ENCODE results near the gene HDAC6.
"Not testable (repeated sequence)": the region's sequence is repeated elsewhere in the genome, so short reads cannot be mapped to it uniquely, and the experiment has no call there.

The HDAC6 gene

GRCh38 chrX:48790477-48790876, 11.4 kb upstream of the HDAC6 start:
- no peak for DNase-seq

GRCh38 chrX:48791063-48791820, 10.6 kb upstream of the HDAC6 start:
- DNase-seq = no peak

GRCh38 chrX:48792219-48792618, 9.6 kb upstream of the HDAC6 start:
- DNase-seq = no peak

GRCh38 chrX:48793935-48794334, 7.9 kb upstream of the HDAC6 start:
- DNase-seq = no peak

- DNase-seq = no peak
Measured at GRCh38 chrX:48794340-48794910, 7.4 kb upstream of the HDAC6 start.

- DNase-seq = no peak
Measured at GRCh38 chrX:48794911-48795515, 6.9 kb upstream of the HDAC6 start.

GRCh38 chrX:48798318-48798717, 3.5 kb upstream of the HDAC6 start:
- DNase-seq = no peak

GRCh38 chrX:48800574-48801279, 1.1 kb upstream of the HDAC6 start:
- DNase-seq = no peak

- DNase-seq = peak; percentile 53
Measured at GRCh38 chrX:48802089-48802904, 430 bp downstream of the HDAC6 start.

GRCh38 chrX:48802905-48803200, 986 bp downstream of the HDAC6 start:
- DNase-seq = no peak

- no peak for DNase-seq
Measured at GRCh38 chrX:48806081-48806480, 4.2 kb downstream of the HDAC6 start.

GRCh38 chrX:48813644-48814043, 11.8 kb downstream of the HDAC6 start:
- no peak for DNase-seq

- no peak for DNase-seq
Measured at GRCh38 chrX:48814722-48815121, 12.9 kb downstream of the HDAC6 start.

- DNase-seq = no peak
Measured at GRCh38 chrX:48815266-48815665, 13.4 kb downstream of the HDAC6 start.

- DNase-seq = no peak
Measured at GRCh38 chrX:48816014-48816810, 14.3 kb downstream of the HDAC6 start.

- no peak for DNase-seq
Measured at GRCh38 chrX:48818098-48818497, 16.2 kb downstream of the HDAC6 start.

- DNase-seq = no peak
Measured at GRCh38 chrX:48818866-48819265, 17.0 kb downstream of the HDAC6 start.

GRCh38 chrX:48819394-48819793, 17.5 kb downstream of the HDAC6 start:
- DNase-seq = not testable (repeated sequence)

GRCh38 chrX:48823053-48823452, 21.2 kb downstream of the HDAC6 start:
- DNase-seq = no peak

- no peak for DNase-seq
Measured at GRCh38 chrX:48824066-48824465, 22.2 kb downstream of the HDAC6 start.

- DNase-seq = no peak
Measured at GRCh38 chrX:48826135-48826875, 24.4 kb downstream of the HDAC6 start, which contains the start of gene ERAS. Gene ERAS, plus strand, starts transcription at chrX:48826513. Its CDS starts 2,611 bp downstream, at chrX:48829124.

All from NCI-H774 (cell line).